ENCODE results near the gene PPIL1.
"Not testable (repeated sequence)": the region's sequence is repeated elsewhere in the genome, so short reads cannot be mapped to it uniquely, and the experiment has no call there.

The PPIL1 gene

DNA sequence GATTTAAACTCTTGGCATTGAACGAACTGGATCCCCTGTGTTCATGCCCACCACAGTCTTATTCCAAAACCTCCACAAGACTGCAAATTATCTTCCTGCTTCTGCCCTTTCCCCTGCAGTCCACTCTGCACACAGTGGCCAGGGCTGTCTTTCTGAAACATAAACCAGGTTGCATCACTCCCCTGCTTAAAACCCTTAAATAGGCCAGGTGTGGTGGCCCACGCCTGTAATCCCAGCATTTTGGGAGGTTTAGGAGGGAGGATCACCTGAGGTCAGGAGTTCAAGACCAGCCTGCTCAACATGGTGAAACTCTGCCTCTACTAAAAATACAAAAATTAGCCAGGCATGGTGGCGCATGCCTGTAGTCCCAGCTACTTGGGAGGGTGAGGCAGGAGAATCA, 61.6 kb downstream of the PPIL1 start:
- DNase-seq, result not testable (repeated sequence)

DNA sequence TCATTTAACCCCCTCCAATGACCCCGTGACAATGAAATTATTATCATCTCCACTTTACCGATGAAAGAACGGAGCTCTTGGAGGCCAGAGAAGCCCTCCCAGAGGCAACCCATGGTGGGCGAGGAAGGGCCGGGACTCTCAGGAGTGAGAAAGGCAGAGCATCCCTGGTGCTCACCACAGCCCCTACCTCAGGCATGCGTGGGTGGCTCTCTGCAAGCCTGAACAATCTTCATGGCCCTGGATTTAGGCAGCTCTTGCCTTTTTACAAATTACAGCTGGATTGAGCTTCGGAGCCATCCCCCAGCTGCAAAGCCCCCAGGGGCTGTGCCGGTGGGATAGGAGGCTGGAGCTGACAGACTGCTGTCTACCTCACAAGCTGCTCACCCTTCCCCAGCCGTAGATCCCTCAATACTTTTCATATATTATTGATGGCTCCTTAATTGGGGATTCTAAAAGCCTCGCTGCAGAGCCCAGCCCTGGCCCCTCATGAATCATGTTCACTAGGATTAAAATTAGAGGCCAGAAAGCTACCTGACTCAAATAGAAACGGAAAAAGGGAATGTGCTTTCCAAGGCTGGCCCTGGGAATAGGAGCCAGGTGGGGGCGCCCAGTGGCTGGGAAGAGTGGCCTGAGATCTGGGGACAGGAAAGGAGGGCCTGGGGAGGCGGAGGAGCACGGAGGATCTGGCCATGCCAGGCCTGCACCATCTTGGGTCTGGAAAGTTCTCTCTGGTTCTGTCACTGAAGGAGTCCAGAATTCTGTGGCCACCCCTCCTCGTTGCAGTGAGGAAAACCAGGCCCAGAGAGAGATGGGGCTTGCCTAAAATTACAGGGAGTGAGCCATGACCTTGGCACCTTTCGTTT, 64.4 kb downstream of the PPIL1 start:
- no peak for DNase-seq

DNA sequence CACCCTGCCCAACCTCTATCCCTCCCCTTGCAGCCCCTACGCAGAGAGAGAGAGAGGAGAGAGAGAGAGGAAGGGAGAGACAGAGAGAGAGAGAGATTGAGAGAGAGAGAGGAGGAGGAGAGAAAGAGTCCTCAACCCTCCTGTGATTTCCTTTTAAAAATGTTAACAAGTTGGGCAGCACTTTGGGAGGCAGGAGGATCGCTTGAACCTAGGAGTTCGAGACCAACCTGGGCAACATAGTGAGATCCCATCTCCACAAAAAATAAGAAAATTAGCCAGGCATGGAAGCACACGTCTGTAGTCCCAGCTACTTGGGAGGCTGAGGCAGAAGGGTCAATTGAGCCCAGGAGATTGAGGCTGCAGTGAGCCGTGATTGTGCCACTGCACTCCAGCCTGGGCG, 65.4 kb downstream of the PPIL1 start:
- DNase-seq, result no peak

DNA sequence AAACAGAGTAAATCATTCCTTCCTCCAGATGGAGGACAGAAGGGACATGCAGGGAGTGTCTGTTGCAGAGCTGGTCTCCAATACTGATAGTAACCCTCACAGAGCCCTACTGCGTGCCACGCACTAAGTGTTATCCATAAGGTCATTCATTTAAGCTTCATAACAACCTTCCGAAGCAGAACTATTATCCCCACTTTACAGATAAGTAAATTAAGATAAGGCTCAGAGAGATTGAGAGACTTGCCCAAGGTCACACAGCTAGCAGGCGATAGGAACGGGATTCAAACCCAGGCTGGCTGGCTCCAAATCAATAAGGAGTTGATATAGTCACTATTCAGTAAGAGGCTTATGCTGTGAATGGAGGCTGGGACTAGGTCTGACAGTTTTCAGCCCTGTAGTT, 66.0 kb downstream of the PPIL1 start:
- no peak for DNase-seq

DNA sequence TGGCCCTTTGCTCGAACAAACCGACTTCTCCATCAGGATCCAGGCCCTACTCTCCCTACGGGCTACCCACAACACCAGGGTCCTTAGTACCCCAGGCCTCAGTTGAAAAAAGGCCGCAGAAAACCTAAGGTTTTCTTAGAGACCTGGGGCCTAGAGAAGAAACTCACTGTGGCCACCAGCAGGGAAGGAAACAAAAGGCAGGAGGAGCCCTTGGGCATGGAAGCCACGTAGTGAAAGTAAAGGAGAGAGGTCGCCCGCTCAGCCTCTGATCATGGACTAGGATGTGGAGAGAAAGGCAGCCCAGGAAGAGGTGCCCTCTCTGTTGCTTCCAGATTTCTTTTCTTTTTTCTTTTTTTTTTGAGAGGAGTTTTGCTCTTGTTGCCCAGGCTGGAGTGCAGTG, 66.9 kb downstream of the PPIL1 start:
- no peak for DNase-seq

DNA sequence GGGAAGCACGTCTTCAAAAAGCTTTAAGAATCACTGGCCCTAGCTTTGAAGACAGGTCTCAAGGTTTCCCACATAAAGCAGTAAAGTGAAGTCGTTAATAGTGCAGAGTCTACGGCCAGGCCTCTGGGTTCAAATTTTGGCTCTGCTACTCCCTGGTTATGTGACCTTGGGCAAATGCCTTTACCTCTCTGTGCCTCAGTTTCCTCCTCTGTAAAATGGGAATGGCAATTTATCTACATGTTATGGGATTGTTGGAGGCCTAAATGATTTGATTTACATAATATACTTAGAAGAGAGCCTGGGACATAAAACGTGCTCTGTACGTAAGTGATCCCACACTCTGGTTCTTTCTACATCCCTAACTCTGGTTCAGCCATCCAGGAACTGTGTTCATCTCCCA, 67.5 kb downstream of the PPIL1 start:
- DNase-seq, result no peak

DNA sequence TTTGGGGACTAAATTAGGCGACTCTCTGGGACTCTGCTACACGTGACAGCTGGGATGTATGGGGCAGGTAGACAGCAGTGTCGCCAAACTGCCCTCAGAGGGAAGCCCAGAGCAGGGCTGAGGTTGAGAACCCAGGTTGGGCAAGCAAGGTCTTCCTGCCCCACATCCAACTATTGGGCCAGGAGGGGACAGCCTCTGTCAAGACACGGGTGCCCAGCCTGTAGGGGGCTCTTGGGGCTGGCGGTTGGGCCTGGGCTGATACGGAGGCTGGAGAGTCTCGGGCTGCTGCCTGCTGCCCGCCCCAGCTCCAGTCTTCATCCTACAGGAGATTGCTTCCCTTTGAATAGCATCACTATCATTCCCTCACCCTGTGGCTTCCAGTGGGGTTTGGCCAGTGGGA, 68.7 kb downstream of the PPIL1 start:
- no peak for DNase-seq

DNA sequence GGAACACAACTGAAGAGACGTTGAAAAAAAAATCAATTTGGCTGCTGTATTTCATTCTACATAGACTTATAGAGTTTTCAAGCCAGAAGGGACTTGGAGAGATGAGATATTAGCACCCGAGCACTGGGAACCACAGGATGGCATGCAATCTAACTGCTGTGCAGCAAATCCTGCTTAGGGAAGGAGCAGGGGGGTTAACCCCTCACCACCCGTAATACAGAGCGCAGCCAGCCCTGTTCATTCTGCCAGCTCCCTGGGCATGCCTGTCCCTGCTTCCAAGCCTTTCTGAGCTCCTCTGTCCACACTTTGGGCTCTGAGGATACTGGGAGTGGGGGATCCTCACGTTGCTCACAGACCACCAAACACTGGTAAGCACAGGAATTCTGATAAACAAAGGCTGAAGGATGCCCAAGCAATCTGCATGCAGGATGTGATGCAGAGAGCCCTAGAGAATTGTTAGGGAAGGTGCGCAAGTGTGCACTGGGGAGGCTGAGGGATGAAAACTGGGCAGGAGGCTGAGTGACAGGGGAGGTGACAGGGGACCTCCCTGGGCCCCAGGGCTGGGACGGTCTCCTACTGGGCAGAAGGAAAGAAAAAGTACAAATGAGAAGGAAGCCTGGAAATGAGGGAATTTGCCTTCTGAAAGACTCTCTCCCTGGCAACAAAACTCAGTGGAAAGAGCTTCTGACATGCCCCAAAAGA, 69.4 kb downstream of the PPIL1 start:
- DNase-seq, result no peak

Data from activated CD4-positive, alpha-beta T cell treated with anti-CD3 and anti-CD28 coated beads, Interleukin-2, amount 50 U/mL, for 16 hours (primary cell).